Mesothelial cell of epicardium (in vitro differentiated cells): ENCODE results near the gene SNX32. TPM values are rescaled to one million over a fixed set of nuclear protein-coding genes. Genes with fewer than 3 reads are reported as not detected.

ENCODE experiments used
- DNase-seq, 2 experiments: peaks; one replicate each; pipeline ENCODE4 v3.0.0; 2021; ENCODE audit warnings: low spot score in 2 of 2; ENCODE audit not compliant: unreplicated experiment in 2 of 2
- H3K27ac Mint-ChIP-seq: 2 replicates; pipeline ENCODE4 v1.8.0; 2021; ENCODE audit warnings: mixed read lengths
- H3K27me3 Mint-ChIP-seq: 2 replicates; pipeline ENCODE4 v1.8.0; 2021; ENCODE audit warnings: low read depth, mixed read lengths
- H3K36me3 Mint-ChIP-seq: 2 replicates; pipeline ENCODE4 v1.8.0; 2021; ENCODE audit warnings: mixed read lengths
- H3K4me1 Mint-ChIP-seq: 2 replicates; pipeline ENCODE4 v1.8.0; 2021; ENCODE audit warnings: mixed read lengths
- H3K4me3 Mint-ChIP-seq: 2 replicates; pipeline ENCODE4 v1.8.0; 2021; ENCODE audit warnings: mild to moderate bottlenecking, moderate library complexity, mixed read lengths
- H3K9me3 Mint-ChIP-seq: 2 replicates; pipeline ENCODE4 v1.8.0; 2021; ENCODE audit warnings: mixed read lengths
- total RNA-seq: library from RNA; stranded (reverse); gene quantifications from 3 replicates; pipeline ENCODE4 v1.2.1, GENCODE V29; 2021
- TF ChIP-seq, protein P1 (sequence below): fragments of 200-600 bp; sonication (generic); IDR thresholded peaks from one replicate; pipeline ENCODE4 v1.5.0; 2021; ENCODE audit warnings: antibody characterized with exemption; ENCODE audit not compliant: unreplicated experiment

The SNX32 gene
- total RNA-seq, 1 donor from 2014 or later, result 10.7 TPM

DNA sequence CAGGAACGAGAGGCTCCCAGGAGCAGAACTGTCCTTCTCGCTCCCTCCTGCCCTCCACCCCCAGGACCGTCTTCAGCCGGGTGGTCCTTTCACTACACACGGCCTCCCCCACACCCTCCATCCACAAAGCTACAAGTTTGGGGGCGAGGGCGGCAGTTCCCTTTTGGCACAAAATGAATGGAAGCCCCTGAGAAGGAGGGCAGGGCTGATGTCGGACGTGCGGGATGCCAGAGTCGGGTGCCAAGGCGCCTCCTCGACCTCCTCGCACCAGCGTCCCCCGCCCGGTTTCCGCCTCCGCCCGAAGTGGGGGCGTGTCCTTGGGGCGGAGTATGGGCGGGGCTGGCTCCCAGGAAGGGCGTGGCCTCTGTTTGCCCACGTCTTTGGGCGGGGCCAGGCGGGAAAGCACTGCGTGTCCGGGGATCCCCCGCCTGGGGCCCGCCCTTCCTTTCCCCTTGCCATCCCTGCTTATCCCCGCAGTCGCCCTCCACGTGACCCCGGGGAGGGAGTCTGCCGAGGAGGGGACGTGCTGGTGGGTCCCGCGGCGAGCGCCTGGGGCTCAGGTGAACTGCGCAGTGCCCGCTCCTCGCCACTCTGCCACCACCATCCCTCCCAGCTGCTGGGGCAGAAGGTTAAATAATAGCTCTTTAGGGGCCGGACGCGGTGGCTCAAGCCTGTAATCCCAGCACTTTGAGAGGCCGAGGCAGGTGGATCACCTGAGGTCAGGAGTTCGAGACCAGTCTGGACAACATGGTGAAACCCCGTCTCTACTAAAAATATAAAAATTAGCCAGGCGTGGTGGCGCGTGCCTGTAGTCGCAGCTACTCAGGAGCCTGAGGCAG, 39.8 kb downstream of the SNX32 start:
- TF ChIP-seq, protein P1, sequence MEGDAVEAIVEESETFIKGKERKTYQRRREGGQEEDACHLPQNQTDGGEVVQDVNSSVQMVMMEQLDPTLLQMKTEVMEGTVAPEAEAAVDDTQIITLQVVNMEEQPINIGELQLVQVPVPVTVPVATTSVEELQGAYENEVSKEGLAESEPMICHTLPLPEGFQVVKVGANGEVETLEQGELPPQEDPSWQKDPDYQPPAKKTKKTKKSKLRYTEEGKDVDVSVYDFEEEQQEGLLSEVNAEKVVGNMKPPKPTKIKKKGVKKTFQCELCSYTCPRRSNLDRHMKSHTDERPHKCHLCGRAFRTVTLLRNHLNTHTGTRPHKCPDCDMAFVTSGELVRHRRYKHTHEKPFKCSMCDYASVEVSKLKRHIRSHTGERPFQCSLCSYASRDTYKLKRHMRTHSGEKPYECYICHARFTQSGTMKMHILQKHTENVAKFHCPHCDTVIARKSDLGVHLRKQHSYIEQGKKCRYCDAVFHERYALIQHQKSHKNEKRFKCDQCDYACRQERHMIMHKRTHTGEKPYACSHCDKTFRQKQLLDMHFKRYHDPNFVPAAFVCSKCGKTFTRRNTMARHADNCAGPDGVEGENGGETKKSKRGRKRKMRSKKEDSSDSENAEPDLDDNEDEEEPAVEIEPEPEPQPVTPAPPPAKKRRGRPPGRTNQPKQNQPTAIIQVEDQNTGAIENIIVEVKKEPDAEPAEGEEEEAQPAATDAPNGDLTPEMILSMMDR, result no peak
- peak; percentile 92 to 98 for DNase-seq
- Mint-ChIP-seq H3K27ac (peak overlapping the region; percentile 97), H3K36me3 (peaks cover 5% of the 10 kb centered on the region), H3K9me3 (no peaks in the 10 kb centered on the region), H3K27me3 (no peaks in the 10 kb centered on the region), H3K4me3 (peak overlapping the region; percentile 96), H3K4me1 (peaks cover 20% of the 10 kb centered on the region)

DNA sequence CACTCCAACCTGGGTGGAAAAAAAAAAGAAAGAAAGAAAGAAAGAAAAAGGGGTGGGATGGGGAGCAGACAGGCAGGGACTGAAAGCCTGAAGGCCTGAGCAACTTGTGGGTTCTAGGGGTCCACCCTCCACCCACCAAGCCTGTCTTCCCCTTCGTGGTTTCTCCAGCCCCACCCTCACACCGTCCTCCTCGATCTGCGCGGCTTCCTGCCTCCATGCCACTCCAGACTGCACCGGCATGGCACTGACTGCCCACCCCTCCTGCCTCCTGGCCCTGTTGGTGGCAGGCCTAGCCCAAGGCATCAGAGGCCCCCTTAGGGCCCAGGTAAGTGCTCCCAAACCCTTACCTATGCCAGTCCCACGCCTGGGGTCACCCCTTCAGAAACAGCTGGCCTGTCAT, 45.9 kb downstream of the SNX32 start, which contains the start of gene CTSW:
Gene CTSW, plus strand, starts transcription at position 221 of the 400 bp plus-strand sequence. Its CDS starts 18 bp downstream, at position 239.
- no peak within 1 kb of the TSS for H3K4me3 Mint-ChIP-seq
- peaks cover 2% of the 10 kb centered on the region for H3K4me1 Mint-ChIP-seq
- DNase-seq, result no peak
- no peaks in the 10 kb centered on the region for H3K27me3 Mint-ChIP-seq
- no peaks in the 10 kb centered on the region for H3K9me3 Mint-ChIP-seq
- H3K27ac Mint-ChIP-seq, result no peak within 1 kb of the TSS
- H3K36me3 Mint-ChIP-seq, result peaks cover 3% of the 10 kb centered on the region
- TF ChIP-seq, protein P1, result no peak

DNA sequence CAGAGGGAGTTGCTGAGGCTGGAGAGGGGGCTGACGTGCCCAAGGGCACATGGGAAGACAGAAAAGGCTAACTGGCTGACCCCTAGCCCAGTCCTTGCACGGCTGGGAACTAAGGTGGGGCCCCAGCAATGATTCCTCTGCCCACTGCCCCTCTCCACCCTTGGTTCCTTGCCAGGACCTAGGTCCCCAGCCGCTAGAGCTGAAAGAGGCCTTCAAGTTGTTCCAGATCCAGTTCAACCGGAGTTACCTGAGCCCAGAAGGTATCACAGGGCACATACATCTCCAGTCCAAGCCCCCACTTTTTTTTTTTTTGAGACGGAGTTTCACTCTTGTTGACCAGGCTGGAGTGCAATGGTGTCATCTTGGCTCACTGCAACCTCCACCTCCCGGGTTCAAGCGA, 46.3 kb downstream of the SNX32 start:
- no peak for DNase-seq

DNA sequence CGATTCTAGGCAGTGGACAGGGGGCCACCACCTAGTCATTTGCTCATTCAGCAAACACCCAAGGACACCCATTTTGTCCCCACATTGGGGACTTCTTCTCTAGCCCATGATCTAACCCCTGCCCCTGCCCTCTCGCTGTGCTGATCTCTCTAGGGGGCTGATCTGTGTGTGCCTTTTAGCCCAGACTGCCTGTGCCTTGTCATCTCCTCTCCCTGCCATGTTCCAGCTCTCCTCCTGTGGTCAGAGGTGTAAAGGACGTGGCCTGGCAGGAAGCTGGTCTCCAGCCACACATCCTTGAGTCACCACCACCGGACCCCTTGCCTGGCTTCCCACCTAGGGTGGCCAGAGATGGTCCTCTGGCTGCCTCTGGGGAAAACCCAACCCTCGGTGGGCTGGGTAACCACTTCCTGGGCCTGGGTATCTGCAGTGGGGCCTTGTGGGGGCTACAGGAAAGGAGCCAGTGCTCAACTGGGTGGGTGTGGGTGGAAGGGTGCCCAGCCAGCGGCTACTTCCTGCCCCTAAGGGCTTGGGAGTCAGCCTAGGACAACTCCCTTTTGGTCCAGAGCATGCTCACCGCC, 47.2 kb downstream of the SNX32 start:
- peaks cover 4% of the 10 kb centered on the region for H3K4me1 Mint-ChIP-seq
- no peak overlapping the region for H3K4me3 Mint-ChIP-seq
- peaks cover 9% of the 10 kb centered on the region for H3K36me3 Mint-ChIP-seq
- no peaks in the 10 kb centered on the region for H3K27me3 Mint-ChIP-seq
- TF ChIP-seq, protein P1, result no peak
- no peaks in the 10 kb centered on the region for H3K9me3 Mint-ChIP-seq
- no peak overlapping the region for H3K27ac Mint-ChIP-seq
- DNase-seq, result no peak

More for the DNA sequence above, 46.3 kb downstream of the SNX32 start:
- no peak overlapping the region for H3K4me3 Mint-ChIP-seq
- H3K4me1 Mint-ChIP-seq, result peaks cover 4% of the 10 kb centered on the region
- H3K27me3 Mint-ChIP-seq, result no peaks in the 10 kb centered on the region
- H3K9me3 Mint-ChIP-seq, result no peaks in the 10 kb centered on the region
- TF ChIP-seq, protein P1, result no peak
- no peak overlapping the region for H3K27ac Mint-ChIP-seq
- H3K36me3 Mint-ChIP-seq, result peaks cover 5% of the 10 kb centered on the region

DNA sequence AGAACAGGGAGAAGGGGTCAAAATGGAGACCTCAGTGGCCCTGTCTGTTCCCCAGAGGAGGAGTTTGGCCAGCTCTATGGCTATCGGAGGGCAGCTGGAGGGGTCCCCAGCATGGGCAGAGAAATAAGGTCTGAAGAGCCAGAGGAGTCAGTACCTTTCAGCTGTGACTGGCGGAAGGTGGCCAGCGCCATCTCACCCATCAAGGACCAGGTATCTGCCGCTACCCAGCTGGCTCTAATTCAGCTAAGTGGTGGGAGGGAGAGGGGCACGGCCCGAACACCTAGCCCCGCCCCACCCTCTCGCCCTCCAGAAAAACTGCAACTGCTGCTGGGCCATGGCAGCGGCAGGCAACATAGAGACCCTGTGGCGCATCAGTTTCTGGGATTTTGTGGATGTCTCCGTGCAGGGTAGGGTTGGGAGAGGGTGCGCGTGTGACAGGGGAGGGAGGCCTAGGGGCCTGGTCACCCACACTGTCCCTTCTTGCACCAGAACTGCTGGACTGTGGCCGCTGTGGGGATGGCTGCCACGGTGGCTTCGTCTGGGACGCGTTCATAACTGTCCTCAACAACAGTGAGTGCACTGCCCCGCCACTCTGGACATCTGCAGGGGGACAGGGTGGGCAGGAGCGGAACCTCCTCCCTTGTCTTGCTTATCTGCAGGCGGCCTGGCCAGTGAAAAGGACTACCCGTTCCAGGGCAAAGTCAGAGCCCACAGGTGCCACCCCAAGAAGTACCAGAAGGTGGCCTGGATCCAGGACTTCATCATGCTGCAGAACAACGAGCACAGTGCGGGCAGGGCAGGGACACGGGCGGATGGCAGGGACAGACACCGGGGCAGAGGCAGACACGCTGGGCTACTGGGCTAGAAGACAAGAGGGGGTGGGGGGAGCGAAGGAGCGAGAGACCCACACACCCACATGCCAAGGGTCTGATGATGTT, 48.6 kb downstream of the SNX32 start:
- H3K36me3 Mint-ChIP-seq, result peaks cover 16% of the 10 kb centered on the region
- peak in 1 of 2 experiments; percentile 13 for DNase-seq
- peaks cover 15% of the 10 kb centered on the region for H3K4me1 Mint-ChIP-seq
- no peaks in the 10 kb centered on the region for H3K27me3 Mint-ChIP-seq
- TF ChIP-seq, protein P1, result no peak
- no peaks in the 10 kb centered on the region for H3K9me3 Mint-ChIP-seq
- no peak overlapping the region for H3K27ac Mint-ChIP-seq
- no peak overlapping the region for H3K4me3 Mint-ChIP-seq
